C1 segment of cervical spinal cord (tissue), 14 donors: ENCODE measurements around the gene FRA10AC1.
"Not testable (repeated sequence)": the region's sequence is repeated elsewhere in the genome, so short reads cannot be mapped to it uniquely, and the experiment has no call there.

ENCODE experiments used
- DNase-seq, 14 donors: peaks; one replicate each; lab custom pipeline; 2025; lab: John Stamatoyannopoulos, UW

FRA10AC1 gene

GRCh38 chr10:93703841-93704240 lies 1.4 kb upstream of the FRA10AC1 start:
- DNase-seq: no peak

- DNase-seq: peak in 7 of 14 donors; percentile 7 to 65 (median 36)
Observed at GRCh38 chr10:93703066-93703465, 674 bp upstream of the FRA10AC1 start.

- DNase-seq: peak in 6 of 14 donors; percentile 41 to 71 (median 48)
Observed at GRCh38 chr10:93701866-93702209, 554 bp downstream of the FRA10AC1 start.

- no peak for DNase-seq
Observed at GRCh38 chr10:93697207-93697606, 5.2 kb downstream of the FRA10AC1 start.

GRCh38 chr10:93696582-93696981 lies 5.8 kb downstream of the FRA10AC1 start:
- DNase-seq: not testable (repeated sequence)

GRCh38 chr10:93695740-93696139 lies 6.7 kb downstream of the FRA10AC1 start:
- no peak for DNase-seq

- no peak for DNase-seq
Observed at GRCh38 chr10:93687737-93688136, 14.7 kb downstream of the FRA10AC1 start.

GRCh38 chr10:93680412-93681047 lies 21.9 kb downstream of the FRA10AC1 start:
- peak in 1 of 14 donors; percentile 5 for DNase-seq

- no peak for DNase-seq
Observed at GRCh38 chr10:93678805-93679587, 23.4 kb downstream of the FRA10AC1 start.

GRCh38 chr10:93678386-93678785 lies 24.0 kb downstream of the FRA10AC1 start:
- no peak for DNase-seq

- DNase-seq: no peak
Observed at GRCh38 chr10:93673791-93674190, 28.6 kb downstream of the FRA10AC1 start.

GRCh38 chr10:93672890-93673289 lies 29.5 kb downstream of the FRA10AC1 start:
- DNase-seq: no peak

GRCh38 chr10:93672022-93672678 lies 30.2 kb downstream of the FRA10AC1 start:
- no peak for DNase-seq

- DNase-seq: no peak
Observed at GRCh38 chr10:93671042-93671441, 31.4 kb downstream of the FRA10AC1 start.

GRCh38 chr10:93670372-93670771 lies 32.0 kb downstream of the FRA10AC1 start:
- no peak for DNase-seq

GRCh38 chr10:93667795-93668194 lies 34.6 kb downstream of the FRA10AC1 start:
- DNase-seq: no peak

- DNase-seq: no peak
Observed at GRCh38 chr10:93666030-93666429, 36.4 kb downstream of the FRA10AC1 start.

- DNase-seq: no peak
Observed at GRCh38 chr10:93657757-93658156, 44.6 kb downstream of the FRA10AC1 start.

- no peak for DNase-seq
Observed at GRCh38 chr10:93656155-93656554, 46.2 kb downstream of the FRA10AC1 start.

GRCh38 chr10:93654201-93654600 lies 48.2 kb downstream of the FRA10AC1 start:
- no peak for DNase-seq

- DNase-seq: no peak
Observed at GRCh38 chr10:93652857-93653256, 49.5 kb downstream of the FRA10AC1 start.

GRCh38 chr10:93639791-93640190 lies 62.6 kb downstream of the FRA10AC1 start:
- DNase-seq: no peak
